Transverse colon (tissue), 4 donors: Measurements from ENCODE around the gene NBEA. TPM values are rescaled to one million over a fixed set of nuclear protein-coding genes. Genes with fewer than 3 reads are reported as not detected.

Experiments used
- DNase-seq: peaks from one replicate; pipeline ENCODE4 v3.0.0-alpha.2; 2019
- H3K27ac ChIP-seq, 4 donors: fragments of 200-600 bp; sonication (generic); 2 replicates each; pipeline ENCODE4 v1.5.1; 2016 to 2018; ENCODE audit warnings: inconsistent platforms in 4 of 4
- H3K27me3 ChIP-seq: fragments of 200-600 bp; sonication (generic); 2 replicates; pipeline ENCODE4 v1.5.1; 2017; ENCODE audit warnings: inconsistent platforms
- H3K36me3 ChIP-seq, 4 donors: fragments of 200-600 bp; sonication (generic); 2 replicates each; pipeline ENCODE4 v1.5.1; 2017 to 2019; ENCODE audit warnings: inconsistent platforms in 4 of 4
- H3K4me1 ChIP-seq, 4 donors: fragments of 200-600 bp; sonication (generic); 2 replicates each; pipeline ENCODE4 v1.5.1; 2017 to 2020; ENCODE audit warnings: inconsistent platforms in 4 of 4
- H3K4me3 ChIP-seq, 4 donors: fragments of 200-600 bp; sonication (generic); 1 replicate in 1 of 4; 2 replicates in 3 of 4; pipeline versions ENCODE4 v1.5.1 to v1.6.1; 2017 to 2019; ENCODE audit warnings: inconsistent platforms in 4 of 4
- H3K9me3 ChIP-seq, 2 donors: fragments of 200-600 bp; sonication (generic); 2 replicates each; pipeline ENCODE4 v1.5.1; 2017 to 2019; ENCODE audit warnings: inconsistent platforms in 2 of 2
- EP300 ChIP-seq: sonication (generic); formaldehyde crosslinking; IDR thresholded peaks from one replicate; pipeline ENCODE4 v1.6.1; 2017; ENCODE audit warnings: antibody characterized with exemption, low read depth
- POLR2A ChIP-seq: fragments of 450-650 bp; IDR thresholded peaks from one replicate; pipeline ENCODE4 v1.6.1; 2016; ENCODE audit warnings: antibody characterized with exemption, mild to moderate bottlenecking, moderate library complexity
- POLR2AphosphoS5 ChIP-seq, 3 donors: sonication (generic); formaldehyde crosslinking; IDR thresholded peaks; one replicate each; pipeline ENCODE4 v1.6.1; 2016; ENCODE audit warnings: antibody characterized with exemption in 3 of 3
- WGBS, 2 donors: methylation state at CpG; one replicate each; pipeline ENCODE4 v1.1.5; 2018; ENCODE audit warnings: low coverage in 1 of 2; 5-methylcytosine and 5-hydroxymethylcytosine counted together
- in situ Hi-C, 4 donors: fragments of 200-750 bp; cut with MboI; loops; one replicate each; pipeline versions ENCODE4 v1.15.0 to v1.15.1; 2017; ENCODE audit warnings: low sequenced_read_pairs in 3 of 4, low pct_ligation_motif_present in 1 of 4, low pct_unique_long_range_greater_than_20kb in 1 of 4
- intact Hi-C: fragments of 100-400 bp; cut with DNase I; formaldehyde crosslinking; loops from one replicate; pipeline ENCODE4 v1.15.1; 2023; ENCODE audit warnings: low total_unique reads
- total RNA-seq, 4 donors: library from RNA; depleted of rRNA; stranded (reverse); fragments of >200 nt; gene quantifications; one replicate each; pipeline ENCODE4 v1.1.0, GENCODE V29; 2016
- TF ChIP-seq, protein P1 (sequence below), 5 experiments: fragments of 200-600 bp in 3 of 5; fragments of 450-650 bp in 2 of 5; sonication (generic) in 3 of 5; IDR thresholded peaks; 1 replicate in 2 of 5; 2 replicates in 3 of 5; pipeline ENCODE4 v1.5.1; 2016 to 2017; ENCODE audit warnings: antibody characterized with exemption in 5 of 5, inconsistent platforms in 3 of 5, mild to moderate bottlenecking in 2 of 5, moderate library complexity in 1 of 5

The NBEA gene
- total RNA-seq, 4 donors from 2014 or later, result 8.2 to 21.1 (median 12.5) TPM

DNA sequence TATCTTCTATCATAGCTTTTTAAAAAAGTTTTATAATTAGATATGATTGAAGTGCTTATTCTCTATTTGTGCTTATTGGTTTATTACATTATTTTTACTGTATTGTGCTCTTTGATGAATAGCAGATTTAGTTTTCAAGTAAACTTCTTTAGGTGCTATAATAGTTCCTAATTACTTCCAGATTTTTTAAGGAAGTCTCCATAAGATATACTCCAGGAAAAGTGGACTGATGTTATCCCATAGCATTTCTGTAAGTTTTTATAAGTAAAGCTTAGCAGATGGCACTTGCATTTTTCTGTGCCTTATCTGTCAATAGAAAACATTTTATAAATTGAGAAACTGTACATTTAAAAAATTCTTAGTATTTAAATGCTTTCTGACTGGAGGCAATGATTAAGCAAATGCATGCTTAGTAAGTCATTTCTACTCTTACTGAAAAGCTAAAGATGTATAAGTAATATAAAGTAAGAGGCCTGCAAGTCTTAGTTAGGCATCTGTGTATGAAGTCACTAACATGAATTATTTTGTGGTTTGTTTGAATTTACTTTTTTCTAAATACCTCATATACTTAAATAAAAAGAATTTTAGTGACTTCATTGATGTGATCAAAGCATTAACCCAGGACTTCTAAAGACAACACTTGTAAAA lies 351.6 kb downstream of the NBEA start:
- Histone ChIP-seq H3K36me3 (no peaks in the 10 kb centered on the region), H3K9me3 (no peaks in the 10 kb centered on the region), H3K4me3 (no peak overlapping the region), H3K4me1 (no peaks in the 10 kb centered on the region), H3K27me3 (no peaks in the 10 kb centered on the region), H3K27ac (no peak overlapping the region)
- intact Hi-C loops, result no loop called here
- no peak for TF ChIP-seq POLR2A
- TF ChIP-seq POLR2AphosphoS5 (IDR thresholded peaks at IDR 0.05), result no peak
- TF ChIP-seq EP300, result no peak
- TF ChIP-seq, protein P1, sequence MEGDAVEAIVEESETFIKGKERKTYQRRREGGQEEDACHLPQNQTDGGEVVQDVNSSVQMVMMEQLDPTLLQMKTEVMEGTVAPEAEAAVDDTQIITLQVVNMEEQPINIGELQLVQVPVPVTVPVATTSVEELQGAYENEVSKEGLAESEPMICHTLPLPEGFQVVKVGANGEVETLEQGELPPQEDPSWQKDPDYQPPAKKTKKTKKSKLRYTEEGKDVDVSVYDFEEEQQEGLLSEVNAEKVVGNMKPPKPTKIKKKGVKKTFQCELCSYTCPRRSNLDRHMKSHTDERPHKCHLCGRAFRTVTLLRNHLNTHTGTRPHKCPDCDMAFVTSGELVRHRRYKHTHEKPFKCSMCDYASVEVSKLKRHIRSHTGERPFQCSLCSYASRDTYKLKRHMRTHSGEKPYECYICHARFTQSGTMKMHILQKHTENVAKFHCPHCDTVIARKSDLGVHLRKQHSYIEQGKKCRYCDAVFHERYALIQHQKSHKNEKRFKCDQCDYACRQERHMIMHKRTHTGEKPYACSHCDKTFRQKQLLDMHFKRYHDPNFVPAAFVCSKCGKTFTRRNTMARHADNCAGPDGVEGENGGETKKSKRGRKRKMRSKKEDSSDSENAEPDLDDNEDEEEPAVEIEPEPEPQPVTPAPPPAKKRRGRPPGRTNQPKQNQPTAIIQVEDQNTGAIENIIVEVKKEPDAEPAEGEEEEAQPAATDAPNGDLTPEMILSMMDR (IDR thresholded peaks at IDR 0.05), result no peak
- no peak for DNase-seq
- in situ Hi-C loops, result no loop called here

DNA sequence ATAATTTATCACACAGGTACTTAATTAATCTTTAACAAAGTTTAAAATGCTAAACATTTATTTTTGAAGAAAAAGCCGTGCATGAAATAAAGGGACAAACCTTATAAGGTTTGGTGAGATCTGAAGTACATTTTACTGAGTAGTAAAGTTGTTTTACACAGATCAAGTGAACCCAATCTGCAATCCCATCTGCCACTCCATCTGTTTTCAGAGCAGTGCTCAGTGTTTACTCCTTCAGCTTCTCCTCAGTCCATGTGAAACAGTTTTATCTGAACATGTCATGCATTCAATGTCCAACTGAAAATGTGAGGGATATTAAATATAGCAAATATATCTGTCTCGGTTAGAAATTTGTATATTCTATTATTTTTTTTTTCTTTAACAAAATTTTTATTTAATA lies 367.6 kb downstream of the NBEA start:
- DNase-seq, result no peak
- Histone ChIP-seq H3K4me3 (no peak overlapping the region), H3K36me3 (no peaks in the 10 kb centered on the region), H3K9me3 (no peaks in the 10 kb centered on the region), H3K27ac (no peak overlapping the region), H3K27me3 (no peaks in the 10 kb centered on the region), H3K4me1 (no peaks in the 10 kb centered on the region)
- intact Hi-C loops, result no loop called here
- 83 to 87% methylated on average over 2 of the region's 2 CpGs for WGBS, 2 donors
- TF ChIP-seq, protein P1 (IDR thresholded peaks at IDR 0.05), result no peak
- TF ChIP-seq POLR2AphosphoS5 (IDR thresholded peaks at IDR 0.05), result no peak
- TF ChIP-seq EP300, result no peak
- no peak for TF ChIP-seq POLR2A
- in situ Hi-C loops, result no loop called here

DNA sequence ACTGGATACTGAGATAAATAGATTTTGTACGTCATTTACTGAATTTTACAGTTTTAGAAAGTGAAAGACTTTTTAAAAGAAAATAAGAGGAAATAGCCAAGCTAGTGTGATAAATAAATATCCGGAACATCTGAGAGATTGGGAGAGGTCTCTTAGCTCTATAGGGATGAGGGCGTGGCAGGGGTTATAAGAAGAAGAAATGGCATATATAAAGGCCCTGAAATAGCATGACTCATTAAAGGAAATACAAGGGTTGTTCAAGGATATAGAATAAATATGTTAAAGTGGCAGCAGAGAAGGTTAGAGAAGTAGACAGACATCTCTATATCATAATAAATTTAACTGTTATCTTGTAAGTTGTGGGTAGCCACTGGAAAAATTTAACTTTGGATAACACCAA lies 390.1 kb downstream of the NBEA start:
- 33 to 50% methylated on average over 3 of the region's 3 CpGs for WGBS, 2 donors
- DNase-seq, result no peak
- intact Hi-C loops, result no loop called here
- Histone ChIP-seq H3K4me1 (no peaks in the 10 kb centered on the region), H3K9me3 (peaks cover 0 to 1% of the 10 kb centered on the region in 2 donors), H3K27ac (no peak overlapping the region), H3K27me3 (no peaks in the 10 kb centered on the region), H3K36me3 (no peaks in the 10 kb centered on the region), H3K4me3 (no peak overlapping the region)
- in situ Hi-C loops, result no loop called here
- TF ChIP-seq, protein P1 (IDR thresholded peaks at IDR 0.05), result no peak
- no peak for TF ChIP-seq EP300

DNA sequence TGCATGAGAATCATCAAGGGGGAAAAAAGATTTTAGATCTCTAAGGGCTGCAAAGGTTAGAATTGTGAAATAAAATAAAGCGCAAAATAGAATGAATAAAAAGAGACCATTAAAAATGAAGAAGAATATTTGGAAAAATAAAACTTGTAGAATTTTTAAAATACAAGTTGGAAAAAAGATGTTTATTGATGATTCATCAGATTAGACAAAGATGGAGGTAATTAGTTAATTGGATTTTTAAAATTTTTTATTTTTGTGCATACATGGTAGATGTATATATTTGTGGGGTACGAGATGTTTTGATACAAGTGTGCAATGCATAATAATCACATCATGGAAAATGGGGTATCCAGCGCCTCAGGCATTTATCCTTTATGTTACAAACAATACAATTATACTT lies 391.1 kb downstream of the NBEA start:
- no peak for DNase-seq
- H3K27ac ChIP-seq, result no peak overlapping the region
- intact Hi-C loops (no loop called here), in situ Hi-C loops (no loop called here)
- H3K9me3 ChIP-seq, result no peaks in the 10 kb centered on the region
- no peaks in the 10 kb centered on the region for H3K36me3 ChIP-seq
- no peaks in the 10 kb centered on the region for H3K4me1 ChIP-seq
- TF ChIP-seq POLR2A (no peak), POLR2AphosphoS5 (IDR thresholded peaks at IDR 0.05) (no peak), EP300 (no peak)
- TF ChIP-seq, protein P1 (IDR thresholded peaks at IDR 0.05), result no peak
- 90% methylated on average over 3 of the region's 3 CpGs for WGBS, 2 donors
- H3K27me3 ChIP-seq, result no peaks in the 10 kb centered on the region
- no peak overlapping the region for H3K4me3 ChIP-seq
